Heart left ventricle (tissue), 16 donors: Measurements from ENCODE around the gene GPR156. TPM values are rescaled to one million over a fixed set of nuclear protein-coding genes. Genes with fewer than 3 reads are reported as not detected.

Experiments
- ATAC-seq, 4 donors: fragments of 200-7000 bp; cut with Tn5 transposase; one replicate each; pipeline ENCODE4 v1.9.1; 2020 to 2022; ENCODE audit warnings: moderate library complexity in 4 of 4, mild to moderate bottlenecking in 3 of 4, moderate number of reproducible peaks in 1 of 4
- DNase-seq, 5 donors: peaks; one replicate each; pipeline ENCODE4 v3.0.0-alpha.2; 2020
- H3K27ac ChIP-seq, 12 donors: fragments of 200-600 bp; sonication (generic) in 4 of 12; one replicate each; pipeline versions ENCODE4 v1.5.0 to v1.8.0; 2016 to 2022; ENCODE audit warnings: mild to moderate bottlenecking in 2 of 12
- H3K27me3 ChIP-seq, 9 donors: fragments of 200-600 bp; sonication (generic) in 2 of 9; one replicate each; pipeline versions ENCODE4 v1.5.1 to v1.8.0; 2016 to 2022; ENCODE audit warnings: mild to moderate bottlenecking in 3 of 9
- H3K36me3 ChIP-seq, 9 donors: fragments of 200-600 bp; sonication (generic) in 2 of 9; one replicate each; pipeline versions ENCODE4 v1.5.0 to v1.8.0; 2018 to 2022; ENCODE audit warnings: mild to moderate bottlenecking in 2 of 9
- H3K4me1 ChIP-seq, 12 donors: fragments of 200-600 bp; sonication (generic) in 4 of 12; one replicate each; pipeline versions ENCODE4 v1.5.0 to v1.8.0; 2016 to 2022; ENCODE audit warnings: mild to moderate bottlenecking in 3 of 12
- H3K4me3 ChIP-seq, 12 donors: fragments of 200-600 bp; sonication (generic) in 4 of 12; one replicate each; pipeline versions ENCODE4 v1.5.0 to v1.8.0; 2017 to 2022; ENCODE audit warnings: mild to moderate bottlenecking in 9 of 12, moderate library complexity in 4 of 12
- H3K9me3 ChIP-seq, 12 donors: fragments of 200-600 bp; sonication (generic) in 4 of 12; one replicate each; pipeline versions ENCODE4 v1.5.0 to v1.8.0; 2016 to 2022; ENCODE audit warnings: mild to moderate bottlenecking in 1 of 12
- POLR2A ChIP-seq, 2 donors: fragments of 450-650 bp; IDR thresholded peaks; one replicate each; pipeline ENCODE4 v1.6.1; 2017; ENCODE audit warnings: antibody characterized with exemption in 2 of 2, mild to moderate bottlenecking in 2 of 2, moderate library complexity in 2 of 2
- WGBS, 4 donors: extraction: QIAGEN DNeasy Blood & Tissue Kit in 2 of 4; methylation state at CpG; one replicate each; pipeline versions ENCODE4 v1.1.5 to v1.1.7; 2013 to 2018; 5-methylcytosine and 5-hydroxymethylcytosine counted together
- intact Hi-C, 10 donors: fragments of 100-400 bp; cut with DNase I; formaldehyde crosslinking; loops; one replicate each; pipeline versions ENCODE4 v1.11.1 to v1.14.2; 2022
- polyA plus RNA-seq, 2 donors: library from polyadenylated mRNA; stranded (reverse); fragments of 200-250 nt; gene quantifications; one replicate each; pipeline ENCODE4 v1.2.3, GENCODE V29; 2013
- total RNA-seq, 9 donors: library from RNA; depleted of rRNA in 2 of 9; stranded (reverse); fragments of >200 nt in 2 of 9; fragmentation: NEBNext Ultra II Directional in 3 of 9; extraction: Animal tissue kit (Norgen Biotek cat#: 25700) in 3 of 9; gene quantifications; one replicate each; pipeline versions ENCODE4 v1.1.0 to v1.2.4, GENCODE V29; 2016 to 2023
- TF ChIP-seq, protein P1 (sequence below), 12 donors: fragments of 200-600 bp; sonication (generic) in 4 of 12; IDR thresholded peaks; one replicate each; pipeline versions ENCODE4 v1.5.0 to v1.8.0; 2018 to 2022; ENCODE audit warnings: antibody characterized with exemption in 12 of 12, mild to moderate bottlenecking in 5 of 12
- donor health status: ischemic (EF 13 %, LVEDD 7.1; RV severe dilation, severe dysfunction).
- donor health status: healthy with polysubstance abuse.
- donor health status: DM: no; HTN: yes; CAD: no.
- donor health status: DM: no; HTN: no; CAD: no.
- donor health status: ischemic (EF 25% LVEDD 6.9; RV normal size, moderate dysfunction).
- donor health status: ischemic (EF 25% LVEDD 5.7; RV mildly dilated, moderate dysfunction).
- donor health status: healthy.
- donor health status: DM: yes; HTN: yes; CAD: no.
- donor health status: ischemic (EF 35%, LVEDD 5.7; RV mildly dilated, moderate dysfunction).
- donor health status: nonischemic (EF 11% LVEDD 7.7; RV severe dilation, severe dysfunction).
- donor health status: DM: yes; HTN: yes; CAD: no.
- donor health status: PGD.
- donor health status: ischemic (EF 29% LVEDD 5.4; RV normal size, mild dysfunction).
- donor health status: nonischemic (EF 23%, LVEDD 6.1; RV moderate dilation, normal function).

Gene GPR156
- total and polyA plus RNA-seq, 11 donors = 0.06 to 0.24 (median 0.12) TPM; not detected in 5

DNA sequence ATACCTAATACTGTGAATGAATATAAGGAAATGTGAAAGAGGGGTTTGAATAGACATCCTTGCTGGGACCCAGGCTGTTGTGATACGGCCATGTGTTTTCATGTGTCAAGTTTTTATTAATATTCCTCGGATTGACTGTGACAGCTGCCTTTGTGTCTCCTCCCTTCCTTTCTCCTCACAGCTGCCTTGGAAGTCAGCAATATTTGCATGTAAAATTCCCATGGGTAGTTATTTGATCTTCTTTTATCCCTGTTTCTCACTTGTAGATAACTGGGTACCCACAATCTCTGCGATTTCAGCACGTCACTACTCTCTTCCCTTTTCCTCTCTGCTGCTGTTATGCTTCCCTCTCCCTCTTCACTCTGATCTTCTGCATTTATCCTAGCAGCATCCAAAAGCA lies 9.4 kb downstream of the GPR156 start:
- DNase-seq (no peak), ATAC-seq (no peak)
- Histone ChIP-seq H3K27me3 (peaks cover 0 to 2% (median 0%) of the 10 kb centered on the region in 9 donors), H3K4me3 (no peak overlapping the region), H3K9me3 (no peaks in the 10 kb centered on the region), H3K36me3 (no peaks in the 10 kb centered on the region), H3K27ac (no peak overlapping the region), H3K4me1 (peaks cover 0 to 3% (median 0%) of the 10 kb centered on the region in 12 donors)
- intact Hi-C loops = no loop called here
- 31 to 36% (median 35%) methylated on average over 4 of the region's 4 CpGs for WGBS, 4 donors
- no peak for TF ChIP-seq POLR2A (IDR thresholded peaks at IDR 0.05)
- TF ChIP-seq, protein P1, sequence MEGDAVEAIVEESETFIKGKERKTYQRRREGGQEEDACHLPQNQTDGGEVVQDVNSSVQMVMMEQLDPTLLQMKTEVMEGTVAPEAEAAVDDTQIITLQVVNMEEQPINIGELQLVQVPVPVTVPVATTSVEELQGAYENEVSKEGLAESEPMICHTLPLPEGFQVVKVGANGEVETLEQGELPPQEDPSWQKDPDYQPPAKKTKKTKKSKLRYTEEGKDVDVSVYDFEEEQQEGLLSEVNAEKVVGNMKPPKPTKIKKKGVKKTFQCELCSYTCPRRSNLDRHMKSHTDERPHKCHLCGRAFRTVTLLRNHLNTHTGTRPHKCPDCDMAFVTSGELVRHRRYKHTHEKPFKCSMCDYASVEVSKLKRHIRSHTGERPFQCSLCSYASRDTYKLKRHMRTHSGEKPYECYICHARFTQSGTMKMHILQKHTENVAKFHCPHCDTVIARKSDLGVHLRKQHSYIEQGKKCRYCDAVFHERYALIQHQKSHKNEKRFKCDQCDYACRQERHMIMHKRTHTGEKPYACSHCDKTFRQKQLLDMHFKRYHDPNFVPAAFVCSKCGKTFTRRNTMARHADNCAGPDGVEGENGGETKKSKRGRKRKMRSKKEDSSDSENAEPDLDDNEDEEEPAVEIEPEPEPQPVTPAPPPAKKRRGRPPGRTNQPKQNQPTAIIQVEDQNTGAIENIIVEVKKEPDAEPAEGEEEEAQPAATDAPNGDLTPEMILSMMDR (IDR thresholded peaks at IDR 0.05) = no peak

DNA sequence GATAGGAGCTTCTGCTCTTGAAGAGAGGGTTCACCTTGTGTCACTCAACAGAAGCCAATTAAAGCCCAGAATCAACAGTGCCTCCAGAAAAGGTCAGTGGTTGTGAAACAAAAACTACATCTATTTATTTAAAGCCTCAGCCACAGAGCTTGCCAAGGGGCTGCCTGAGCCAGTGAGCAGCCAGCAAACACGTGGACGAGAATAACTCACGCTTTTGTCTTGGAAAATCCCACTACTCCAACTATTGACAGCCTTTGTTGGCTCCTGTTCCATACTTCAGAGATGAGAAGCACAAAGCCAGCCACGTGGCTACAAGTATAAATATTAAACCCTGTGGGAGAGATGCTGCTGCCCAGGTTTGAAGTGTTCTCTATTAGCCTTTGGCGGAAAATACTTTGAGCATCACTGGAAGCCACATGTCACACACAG lies 10.3 kb downstream of the GPR156 start:
- Histone ChIP-seq H3K4me3 (no peak overlapping the region), H3K27me3 (peaks cover 0 to 2% (median 0%) of the 10 kb centered on the region in 9 donors), H3K36me3 (no peaks in the 10 kb centered on the region), H3K27ac (peak overlapping the region in 2 of 12 donors; percentile 26 to 30), H3K9me3 (no peaks in the 10 kb centered on the region), H3K4me1 (peaks cover 0 to 3% (median 0%) of the 10 kb centered on the region in 12 donors)
- ATAC-seq (peak; percentile 26 to 98 (median 80)), DNase-seq (peak in 3 of 5 donors; percentile 14 to 69 (median 69))
- intact Hi-C loops = no loop called here
- WGBS, 4 donors = 16 to 39% (median 33%) methylated on average over 5 of the region's 5 CpGs
- TF ChIP-seq, protein P1 (IDR thresholded peaks at IDR 0.05) = no peak
- TF ChIP-seq POLR2A (IDR thresholded peaks at IDR 0.05) = no peak

DNA sequence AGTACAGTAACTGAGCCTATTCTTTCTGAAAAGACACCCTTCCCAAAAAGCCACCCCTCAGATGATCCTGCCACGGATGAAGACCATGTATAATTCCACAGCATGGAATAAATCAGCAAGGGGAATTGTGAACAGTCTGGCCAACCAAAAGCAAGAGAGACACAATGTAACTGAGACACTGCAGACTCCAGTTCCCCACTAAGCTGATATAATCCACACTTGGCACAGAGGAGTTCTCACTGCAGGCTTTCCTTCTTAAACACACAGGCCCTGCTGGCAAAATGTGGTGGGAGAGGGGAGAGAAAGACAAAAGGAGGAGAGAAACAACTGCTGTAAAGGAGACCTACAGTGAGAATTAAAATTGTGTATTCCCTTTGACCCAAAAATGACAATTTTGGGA lies 12.7 kb downstream of the GPR156 start:
- no peaks in the 10 kb centered on the region for H3K9me3 ChIP-seq
- H3K27ac ChIP-seq = no peak overlapping the region
- TF ChIP-seq, protein P1 (IDR thresholded peaks at IDR 0.05) = no peak
- no peak for TF ChIP-seq POLR2A (IDR thresholded peaks at IDR 0.05)
- ATAC-seq (no peak), DNase-seq (no peak)
- H3K4me1 ChIP-seq = peaks cover 0 to 3% (median 0%) of the 10 kb centered on the region in 12 donors
- H3K4me3 ChIP-seq = no peak overlapping the region
- H3K36me3 ChIP-seq = no peaks in the 10 kb centered on the region
- intact Hi-C loops = no loop called here
- WGBS, 4 donors = 43 to 79% (median 70%) methylated on average over 1 of the region's 1 CpG
- no peaks in the 10 kb centered on the region for H3K27me3 ChIP-seq

DNA sequence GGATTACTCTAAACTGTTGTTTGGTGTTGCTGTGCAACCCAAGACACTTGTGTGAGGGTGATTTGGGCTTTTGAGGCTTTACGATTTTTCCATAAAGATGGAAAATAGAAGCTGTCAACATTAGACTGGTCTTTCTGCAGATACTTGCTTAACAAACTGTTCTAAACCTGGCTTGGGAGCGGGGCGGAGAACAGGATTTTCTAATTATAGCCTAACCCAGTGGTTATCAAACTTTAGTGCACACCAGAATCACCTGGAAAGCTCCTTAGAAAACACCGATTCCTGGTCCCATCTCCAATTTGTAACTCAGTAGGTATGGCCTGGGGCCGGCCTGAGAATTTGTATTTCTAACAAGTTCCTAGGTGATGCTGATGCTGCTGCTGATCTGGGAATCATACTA lies 19.0 kb downstream of the GPR156 start:
- no peaks in the 10 kb centered on the region for H3K27me3 ChIP-seq
- intact Hi-C loops = no loop called here
- H3K4me3 ChIP-seq = no peak overlapping the region
- H3K9me3 ChIP-seq = no peaks in the 10 kb centered on the region
- no peak for DNase-seq
- no peaks in the 10 kb centered on the region for H3K36me3 ChIP-seq
- H3K27ac ChIP-seq = no peak overlapping the region
- 53 to 70% (median 60%) methylated on average over 5 of the region's 5 CpGs for WGBS, 4 donors
- TF ChIP-seq, protein P1 (IDR thresholded peaks at IDR 0.05) = no peak
- peak in 3 of 4 donors; percentile 22 to 59 (median 42) for ATAC-seq
- peaks cover 0 to 8% (median 0%) of the 10 kb centered on the region in 12 donors for H3K4me1 ChIP-seq
